SKM-1 (cell line): ENCODE data around the gene ZMAT3.
"Not testable (repeated sequence)": the region's sequence is repeated elsewhere in the genome, so short reads cannot be mapped to it uniquely, and the experiment has no call there.

Source experiments
- DNase-seq: peaks from one replicate; lab custom pipeline; 2025; ENCODE audit not compliant: unreplicated experiment; lab: John Stamatoyannopoulos, UW

ZMAT3 gene

GRCh38 chr3:179071323-179072099, at the start of gene ZMAT3:
Gene ZMAT3 (minus strand): TSS chr3:179071809. CDS start chr3:179067752, 4,057 bp downstream.
- DNase-seq: peak; percentile 49

GRCh38 chr3:179116816-179117215, 45.2 kb upstream of the ZMAT3 start:
- DNase-seq: no peak

- DNase-seq: not testable (repeated sequence)
Observed at GRCh38 chr3:179115444-179115843, 43.8 kb upstream of the ZMAT3 start.

- DNase-seq: no peak
Observed at GRCh38 chr3:179113903-179114302, 42.3 kb upstream of the ZMAT3 start.

- no peak for DNase-seq
Observed at GRCh38 chr3:179108086-179108485, 36.5 kb upstream of the ZMAT3 start.

- no peak for DNase-seq
Observed at GRCh38 chr3:179107617-179108016, 36.0 kb upstream of the ZMAT3 start.

GRCh38 chr3:179105881-179106280, 34.3 kb upstream of the ZMAT3 start:
- no peak for DNase-seq

GRCh38 chr3:179100652-179101051, 29.0 kb upstream of the ZMAT3 start:
- DNase-seq: no peak

GRCh38 chr3:179098388-179099077, 26.9 kb upstream of the ZMAT3 start:
- DNase-seq: no peak

GRCh38 chr3:179093807-179094206, 22.2 kb upstream of the ZMAT3 start:
- DNase-seq: no peak

GRCh38 chr3:179091113-179091512, 19.5 kb upstream of the ZMAT3 start:
- no peak for DNase-seq

GRCh38 chr3:179088306-179088705, 16.7 kb upstream of the ZMAT3 start:
- DNase-seq: no peak

GRCh38 chr3:179083977-179084376, 12.4 kb upstream of the ZMAT3 start:
- DNase-seq: no peak

GRCh38 chr3:179082416-179082815, 10.8 kb upstream of the ZMAT3 start:
- DNase-seq: no peak

GRCh38 chr3:179081885-179082284, 10.3 kb upstream of the ZMAT3 start:
- no peak for DNase-seq

GRCh38 chr3:179079537-179079936, 7.9 kb upstream of the ZMAT3 start:
- DNase-seq: no peak

GRCh38 chr3:179076243-179077027, 4.8 kb upstream of the ZMAT3 start:
- DNase-seq: no peak

GRCh38 chr3:179074656-179075055, 3.0 kb upstream of the ZMAT3 start:
- no peak for DNase-seq

GRCh38 chr3:179073816-179074215, 2.2 kb upstream of the ZMAT3 start:
- no peak for DNase-seq

- no peak for DNase-seq
Observed at GRCh38 chr3:179072100-179072438, 460 bp upstream of the ZMAT3 start.

- DNase-seq: no peak
Observed at GRCh38 chr3:179071027-179071322, 634 bp downstream of the ZMAT3 start.

- DNase-seq: no peak
Observed at GRCh38 chr3:179069762-179070390, 1.7 kb downstream of the ZMAT3 start.
